COLO829 (cell line): ENCODE measurements around the gene NUCKS1.

Experiments
- DNase-seq: peaks from one replicate; pipeline ENCODE4 v3.0.0; 2012; ENCODE audit warnings: low spot score

The NUCKS1 gene

GRCh38 chr1:205699416-205699815 is 50.6 kb downstream of the NUCKS1 start:
- no peak for DNase-seq

DNA sequence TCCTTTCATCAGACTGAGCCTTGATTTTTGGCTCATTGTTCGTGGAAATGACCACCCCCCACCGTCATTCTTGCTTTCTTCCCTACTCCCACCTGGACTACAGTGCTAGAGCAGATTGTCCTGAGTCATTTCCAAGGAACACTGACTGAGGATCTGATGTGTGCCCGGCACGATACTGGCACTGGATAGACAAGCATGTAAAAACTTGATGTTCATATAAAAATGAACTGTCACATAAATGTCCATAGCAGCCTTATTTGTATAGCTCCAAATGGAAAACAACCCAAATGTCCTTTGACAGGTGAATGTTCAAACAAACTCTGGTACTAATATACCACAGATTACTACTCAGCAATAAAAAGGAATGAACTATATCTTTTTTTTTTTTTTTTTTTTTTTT is 51.1 kb downstream of the NUCKS1 start:
- DNase-seq, result no peak

GRCh38 chr1:205693421-205693991 is 56.5 kb downstream of the NUCKS1 start:
- no peak for DNase-seq

DNA sequence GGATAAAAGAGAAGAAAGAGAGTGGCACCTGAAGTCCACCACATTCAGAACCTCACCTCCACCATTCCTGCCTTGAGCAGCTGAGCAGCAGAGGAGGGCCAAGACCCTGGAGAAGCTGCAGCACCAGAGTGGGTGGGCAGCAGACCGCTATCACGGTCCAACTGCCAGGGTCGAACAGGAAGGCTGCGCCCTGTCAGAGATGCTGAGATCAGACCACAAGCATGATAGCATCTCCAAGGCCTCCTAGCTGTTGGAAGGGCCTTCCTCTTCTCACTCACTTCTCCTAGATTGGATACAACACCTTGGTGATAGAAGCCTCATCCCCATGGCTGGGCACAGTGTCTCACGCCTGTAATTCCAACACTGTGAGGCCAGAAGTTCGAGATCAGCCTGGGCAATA is 57.6 kb downstream of the NUCKS1 start:
- no peak for DNase-seq

- DNase-seq, result no peak
Measured at GRCh38 chr1:205690122-205690756, 59.7 kb downstream of the NUCKS1 start.

- no peak for DNase-seq
Measured at GRCh38 chr1:205689479-205689878, 60.5 kb downstream of the NUCKS1 start.

DNA sequence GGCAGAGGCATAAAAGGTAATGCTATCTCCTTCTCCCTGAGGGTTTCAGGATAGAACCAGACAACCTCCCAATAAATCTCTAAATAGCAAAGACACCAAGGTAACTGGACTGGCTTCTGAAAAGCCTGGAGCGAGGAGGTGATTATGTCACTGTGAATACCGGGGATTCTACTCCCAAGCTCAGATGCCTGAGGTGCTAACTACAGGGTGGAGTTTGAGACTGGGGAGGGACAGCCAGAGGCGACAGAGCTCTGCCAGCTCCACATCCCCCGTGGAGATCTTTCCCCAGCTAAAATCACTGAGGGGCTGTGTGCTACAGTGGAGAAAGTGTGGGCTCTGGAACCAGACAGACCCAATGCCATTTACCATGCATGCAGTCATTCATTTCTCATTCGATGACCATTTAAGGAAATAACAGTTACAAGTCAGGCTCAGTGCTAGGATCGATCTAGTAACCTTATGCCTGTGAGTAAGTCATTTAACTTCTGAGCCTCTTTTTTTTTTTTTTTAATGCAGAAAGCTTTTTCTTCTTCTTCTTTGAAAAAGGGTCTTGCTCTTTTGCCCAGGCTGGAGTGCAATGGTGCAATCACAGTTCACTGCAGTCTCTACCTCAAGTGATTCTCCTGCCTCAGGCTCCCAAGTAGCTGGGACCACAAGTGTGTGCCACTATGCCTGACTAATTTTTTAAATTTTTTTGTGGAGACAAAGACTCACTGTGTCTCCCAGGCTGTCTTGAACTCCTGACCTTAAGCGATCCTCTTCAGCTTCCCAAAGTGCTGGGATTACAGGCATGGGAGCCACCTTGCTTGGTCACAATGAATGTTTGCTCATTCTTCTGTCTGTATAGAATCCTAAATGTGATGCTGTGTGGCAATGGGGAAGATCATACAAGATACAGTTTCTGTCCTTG is 61.6 kb downstream of the NUCKS1 start:
- no peak for DNase-seq

GRCh38 chr1:205687242-205687641 is 62.7 kb downstream of the NUCKS1 start:
- no peak for DNase-seq

- DNase-seq, result no peak
Measured at GRCh38 chr1:205681364-205681763, 68.6 kb downstream of the NUCKS1 start.

- DNase-seq, result peak; percentile 48
Measured at GRCh38 chr1:205680073-205680851, 69.7 kb downstream of the NUCKS1 start, which contains the start of gene SLC45A3. SLC45A3 (minus strand) TSS chr1:205680509; CDS start chr1:205664656, 15,853 bp downstream.

GRCh38 chr1:205678286-205679111 is 71.5 kb downstream of the NUCKS1 start:
- DNase-seq, result no peak

DNA sequence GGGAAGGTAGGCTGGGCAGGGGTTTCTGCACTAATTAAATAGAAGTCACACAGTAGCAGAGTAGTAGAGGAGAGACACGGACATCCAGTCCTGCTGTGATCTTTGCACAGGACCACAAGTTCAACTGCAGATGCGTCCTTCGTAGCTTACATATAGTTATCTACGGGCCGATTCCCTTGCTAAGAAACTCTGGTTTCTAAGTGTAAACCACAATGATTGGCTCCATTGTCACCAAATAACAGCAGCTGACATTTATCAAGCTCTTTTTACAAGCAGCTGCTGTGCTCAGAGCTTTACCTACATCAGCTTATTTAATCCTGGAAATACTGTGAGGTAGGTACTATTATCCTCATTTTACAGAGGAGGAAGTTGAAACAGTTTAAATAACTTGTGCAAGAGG is 72.8 kb downstream of the NUCKS1 start:
- no peak for DNase-seq

- no peak for DNase-seq
Measured at GRCh38 chr1:205676597-205676996, 73.4 kb downstream of the NUCKS1 start.

- no peak for DNase-seq
Measured at GRCh38 chr1:205676002-205676401, 74.0 kb downstream of the NUCKS1 start.

GRCh38 chr1:205675247-205675646 is 74.7 kb downstream of the NUCKS1 start:
- DNase-seq, result no peak

DNA sequence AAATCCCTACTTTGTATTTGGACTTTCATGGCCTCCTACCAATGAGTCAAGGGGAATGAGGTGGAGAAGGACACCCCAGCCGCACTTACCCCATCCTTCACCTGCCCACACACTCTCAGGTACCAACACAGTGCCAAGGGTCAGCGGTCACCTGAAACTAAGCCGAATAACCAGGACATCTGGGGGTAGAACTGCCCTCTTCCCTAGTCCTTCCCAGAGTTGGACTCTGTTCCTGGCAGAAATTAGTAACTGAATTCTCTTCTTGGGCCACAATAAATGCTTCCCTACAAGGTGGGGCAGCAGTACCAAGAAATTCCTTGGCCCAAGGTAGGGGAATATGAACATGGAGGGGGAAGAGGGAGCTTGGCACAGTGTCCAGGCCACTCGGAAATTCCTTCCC is 77.0 kb downstream of the NUCKS1 start:
- DNase-seq, result no peak

DNA sequence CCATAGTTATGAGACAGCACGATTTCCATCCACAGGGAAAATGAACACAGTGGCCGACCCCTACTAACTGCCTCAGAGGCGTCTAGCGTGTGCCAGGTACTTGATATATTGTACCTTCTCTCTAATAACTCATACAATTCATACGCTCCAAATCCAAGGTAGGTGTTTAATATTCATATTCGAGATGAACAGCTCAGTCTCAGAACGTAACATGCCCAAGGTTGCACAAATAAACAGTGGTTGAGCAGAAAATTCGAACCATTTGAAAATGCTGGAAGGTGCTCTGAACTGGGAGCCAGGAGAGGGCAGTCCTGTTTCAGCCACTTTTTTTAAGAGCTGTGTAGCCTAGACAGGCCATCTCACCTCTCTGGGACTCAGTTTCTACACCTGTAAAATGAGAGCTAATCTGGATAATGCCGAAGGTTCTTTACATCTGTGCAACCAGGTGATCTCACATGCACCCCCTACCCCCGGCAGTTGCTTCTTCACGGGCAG is 77.5 kb downstream of the NUCKS1 start:
- no peak for DNase-seq

GRCh38 chr1:205670611-205671430 is 79.2 kb downstream of the NUCKS1 start:
- no peak for DNase-seq

DNA sequence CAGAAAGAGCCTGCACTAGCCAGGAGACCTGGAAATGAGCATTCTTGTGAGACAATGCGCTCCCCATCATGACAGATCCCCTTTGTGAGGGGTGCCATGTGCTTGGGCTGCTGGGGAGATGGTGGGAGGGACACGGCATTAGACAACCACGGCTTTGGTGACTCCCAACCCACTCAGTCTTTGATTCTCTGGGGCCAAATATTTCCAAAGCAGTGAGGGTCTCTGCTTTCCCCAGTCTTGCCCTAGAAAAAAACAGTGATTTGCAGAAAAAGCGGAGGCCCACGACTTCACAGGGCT is 79.9 kb downstream of the NUCKS1 start:
- DNase-seq, result no peak

- DNase-seq, result no peak
Measured at GRCh38 chr1:205669341-205670149, 80.4 kb downstream of the NUCKS1 start.
